Smooth muscle cell of the coronary artery (primary cell): ENCODE measurements around the gene MAP1S. TPM values are rescaled to one million over a fixed set of nuclear protein-coding genes. Genes with fewer than 3 reads are reported as not detected.

Experiments used
- total RNA-seq: library from RNA; depleted of rRNA; stranded (reverse); fragments of >200 nt; gene quantifications from 2 replicates; pipeline ENCODE4 v1.2.3, GENCODE V29; 2014; ENCODE audit warnings: low replicate concordance

MAP1S gene
- total RNA-seq: 17.3 and 17.5 TPM in 2 replicates

GRCh38 chr19:17718947-17719711, at the start of gene MAP1S:
MAP1S (plus strand) TSS chr19:17719480; CDS start chr19:17719503, 23 bp downstream.

GRCh38 chr19:17687857-17688784, 31.2 kb upstream of the MAP1S start, which contains the start of gene UNC13A:
UNC13A (minus strand) TSS chr19:17688354; CDS start chr19:17688199, 155 bp downstream.

GRCh38 chr19:17751103-17751911, 32.0 kb downstream of the MAP1S start, which contains the start of gene FCHO1:
FCHO1 (plus strand) TSS chr19:17751477; CDS start chr19:17755165, 3,688 bp downstream.

Other genes starting within 250 kb of the MAP1S start
- 11.7 and 59.9 TPM in 2 replicates for gene SLC27A1, start 249.0 kb upstream of the MAP1S start, total RNA-seq
- 26.0 and 53.5 TPM in 2 replicates for gene PGLS, start 207.8 kb upstream of the MAP1S start, total RNA-seq
- 74.5 and 132 TPM in 2 replicates for gene COLGALT1, start 163.8 kb upstream of the MAP1S start, total RNA-seq
- 0.70 and 2.2 TPM in 2 replicates for gene UNC13A, start 31.1 kb upstream of the MAP1S start, total RNA-seq
- gene FCHO1, start 32.0 kb downstream of the MAP1S start, total RNA-seq: 0.12 and 0.15 TPM in 2 replicates
- gene B3GNT3, start 75.7 kb downstream of the MAP1S start, total RNA-seq: not detected in 2 replicates
- gene INSL3, start 102.0 kb downstream of the MAP1S start, total RNA-seq: not detected in 2 replicates
- gene JAK3, start 128.5 kb downstream of the MAP1S start, total RNA-seq: 1.3 and 1.9 TPM in 2 replicates
- gene RPL18A, start 140.4 kb downstream of the MAP1S start, total RNA-seq: 662 and 1,392 TPM in 2 replicates
- gene SLC5A5, start 152.5 kb downstream of the MAP1S start, total RNA-seq: not detected in 2 replicates
- 42.5 and 59.5 TPM in 2 replicates for gene CCDC124, start 213.5 kb downstream of the MAP1S start, total RNA-seq
- not detected in 2 replicates for gene KCNN1, start 247.6 kb downstream of the MAP1S start, total RNA-seq